BE2C (cell line): Measurements from ENCODE around the gene NISCH.

Source experiments
- DNase-seq: peaks from one replicate; pipeline ENCODE4 v3.0.0-alpha.2; 2020
- H3K27me3 ChIP-seq: fragments of 250-450 bp; sonication (Bioruptor Pico); 2 replicates; pipeline ENCODE4 v1.5.1; 2020; ENCODE audit warnings: mild to moderate bottlenecking
- H3K36me3 ChIP-seq: fragments of 250-450 bp; sonication (Bioruptor Pico); 2 replicates; pipeline ENCODE4 v1.5.1; 2020; ENCODE audit warnings: mild to moderate bottlenecking
- H3K4me1 ChIP-seq: fragments of 250-450 bp; sonication (Bioruptor Pico); 2 replicates; pipeline ENCODE4 v1.5.1; 2020
- H3K4me3 ChIP-seq: 2 replicates; pipeline ENCODE4 v1.5.1; 2011; ENCODE audit warnings: low read depth, low read length
- H3K9me3 ChIP-seq: fragments of 250-450 bp; sonication (Bioruptor Pico); 2 replicates; pipeline ENCODE4 v1.5.1; 2020
- TF ChIP-seq, protein P1 (sequence below): IDR thresholded peaks from 2 replicates; pipeline ENCODE4 v1.5.1; 2012; ENCODE audit warnings: mild to moderate bottlenecking, low read depth, low read length

The NISCH gene

DNA sequence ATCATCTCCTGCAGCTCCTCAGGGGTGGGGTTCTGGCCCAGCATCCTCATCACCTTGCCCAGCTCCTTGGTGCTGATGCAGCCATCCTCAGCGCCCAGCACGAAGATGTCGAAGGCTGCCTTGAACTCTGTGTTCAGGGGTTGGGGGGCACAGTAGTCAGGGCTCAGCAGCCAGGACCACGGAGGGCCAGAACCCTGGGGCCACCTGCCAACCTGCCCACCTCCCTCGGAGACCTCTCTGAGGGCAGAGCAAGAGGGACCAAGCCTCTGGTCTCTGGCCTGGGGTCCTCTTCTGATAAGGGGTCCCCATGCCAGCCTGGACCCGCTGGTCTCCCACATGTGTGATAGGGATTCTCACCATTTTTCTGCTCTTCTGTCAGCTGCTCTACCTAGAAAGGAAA lies 3.3 kb upstream of the NISCH start:
- no peaks in the 10 kb centered on the region for H3K27me3 ChIP-seq
- TF ChIP-seq, protein P1, sequence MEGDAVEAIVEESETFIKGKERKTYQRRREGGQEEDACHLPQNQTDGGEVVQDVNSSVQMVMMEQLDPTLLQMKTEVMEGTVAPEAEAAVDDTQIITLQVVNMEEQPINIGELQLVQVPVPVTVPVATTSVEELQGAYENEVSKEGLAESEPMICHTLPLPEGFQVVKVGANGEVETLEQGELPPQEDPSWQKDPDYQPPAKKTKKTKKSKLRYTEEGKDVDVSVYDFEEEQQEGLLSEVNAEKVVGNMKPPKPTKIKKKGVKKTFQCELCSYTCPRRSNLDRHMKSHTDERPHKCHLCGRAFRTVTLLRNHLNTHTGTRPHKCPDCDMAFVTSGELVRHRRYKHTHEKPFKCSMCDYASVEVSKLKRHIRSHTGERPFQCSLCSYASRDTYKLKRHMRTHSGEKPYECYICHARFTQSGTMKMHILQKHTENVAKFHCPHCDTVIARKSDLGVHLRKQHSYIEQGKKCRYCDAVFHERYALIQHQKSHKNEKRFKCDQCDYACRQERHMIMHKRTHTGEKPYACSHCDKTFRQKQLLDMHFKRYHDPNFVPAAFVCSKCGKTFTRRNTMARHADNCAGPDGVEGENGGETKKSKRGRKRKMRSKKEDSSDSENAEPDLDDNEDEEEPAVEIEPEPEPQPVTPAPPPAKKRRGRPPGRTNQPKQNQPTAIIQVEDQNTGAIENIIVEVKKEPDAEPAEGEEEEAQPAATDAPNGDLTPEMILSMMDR: no peak
- H3K9me3 ChIP-seq: no peaks in the 10 kb centered on the region
- no peak overlapping the region for H3K4me3 ChIP-seq
- DNase-seq: no peak
- H3K4me1 ChIP-seq: no peaks in the 10 kb centered on the region
- no peaks in the 10 kb centered on the region for H3K36me3 ChIP-seq

- Histone ChIP-seq H3K27me3 (no peaks in the 10 kb centered on the region), H3K36me3 (no peaks in the 10 kb centered on the region), H3K4me3 (no peak overlapping the region), H3K9me3 (no peaks in the 10 kb centered on the region), H3K4me1 (no peaks in the 10 kb centered on the region)
- TF ChIP-seq, protein P1: no peak
- no peak for DNase-seq
Measured at GRCh38 chr3:52452570-52453221, 2.7 kb upstream of the NISCH start.

DNA sequence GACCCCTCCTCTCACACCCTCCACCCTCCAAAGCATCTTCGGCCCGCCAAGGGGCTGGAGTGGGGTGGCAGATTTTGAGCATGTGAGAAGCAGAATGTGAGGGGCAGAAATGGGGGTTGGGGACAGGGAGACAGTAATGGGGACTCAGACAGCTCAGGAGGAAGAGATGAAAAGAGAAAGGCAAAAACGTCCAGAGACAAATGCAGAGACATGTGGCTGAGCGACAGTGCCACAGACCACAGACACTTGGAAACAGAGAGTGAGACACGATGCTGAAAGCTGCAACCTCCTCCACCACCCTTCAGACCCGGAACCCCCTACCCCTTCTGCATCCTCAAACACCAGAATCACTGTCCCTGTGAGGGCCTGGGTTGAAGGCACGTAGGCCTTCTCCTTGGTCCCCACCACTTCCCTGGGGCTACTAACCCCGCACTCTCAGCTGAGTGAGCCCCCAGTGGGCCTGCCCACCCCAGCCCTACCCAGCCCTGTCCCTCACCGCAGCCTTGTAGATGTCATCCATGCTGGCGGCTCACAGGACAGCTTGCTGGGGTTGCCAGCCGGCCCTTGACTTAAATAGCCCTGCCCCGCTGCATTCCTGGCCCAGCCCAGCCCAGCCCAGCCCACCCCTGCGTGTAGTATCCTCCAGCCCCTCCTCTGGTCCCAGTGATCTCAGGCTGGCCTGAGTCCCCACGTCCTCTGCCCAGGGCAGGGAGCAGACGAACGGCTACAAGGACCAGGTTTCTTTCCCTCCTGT lies 1.7 kb upstream of the NISCH start, which contains the start of gene TNNC1:
Gene TNNC1, minus strand, starts transcription at position 546 of the 754 bp plus-strand sequence. Its CDS starts 26 bp downstream, at position 520.
- H3K4me3 ChIP-seq: no peak within 1 kb of the TSS
- DNase-seq: no peak
- no peaks in the 10 kb centered on the region for H3K4me1 ChIP-seq
- TF ChIP-seq, protein P1: no peak
- H3K27me3 ChIP-seq: no peaks in the 10 kb centered on the region
- H3K36me3 ChIP-seq: peaks cover 2% of the 10 kb centered on the region
- no peaks in the 10 kb centered on the region for H3K9me3 ChIP-seq

- Histone ChIP-seq H3K4me3 (no peak overlapping the region), H3K4me1 (no peaks in the 10 kb centered on the region)
- TF ChIP-seq, protein P1: no peak
Measured at GRCh38 chr3:52454250-52454937, 1.0 kb upstream of the NISCH start.

GRCh38 chr3:52454938-52455282 lies 494 bp upstream of the NISCH start:
- peak overlapping the region; percentile 51 for H3K4me3 ChIP-seq
- H3K27me3 ChIP-seq: no peaks in the 10 kb centered on the region
- no peaks in the 10 kb centered on the region for H3K9me3 ChIP-seq
- H3K4me1 ChIP-seq: no peaks in the 10 kb centered on the region
- TF ChIP-seq, protein P1: no peak
- peaks cover 8% of the 10 kb centered on the region for H3K36me3 ChIP-seq
- DNase-seq: no peak

More at GRCh38 chr3:52454250-52454937, 1.0 kb upstream of the NISCH start:
- no peak for DNase-seq
- Histone ChIP-seq H3K9me3 (no peaks in the 10 kb centered on the region), H3K36me3 (peaks cover 8% of the 10 kb centered on the region), H3K27me3 (no peaks in the 10 kb centered on the region)
